ENCODE data around the gene SLC44A1. TPM values are rescaled to one million over a fixed set of nuclear protein-coding genes. Genes with fewer than 3 reads are reported as not detected.

Gene SLC44A1
- total and polyA plus RNA-seq, 10 of the 15 experiments (the other 5 are each of a cell fraction or from before 2014, with no cell fraction given), result 2.4 to 21.2 (median 12.4) TPM

GRCh38 chr9:105396901-105397300 is 152.4 kb downstream of the SLC44A1 start (continued):
- no peak for TF ChIP-seq ZBTB40 (IDR thresholded peaks at IDR 0.05; ENCODE audit: borderline replicate concordance)
- TF ChIP-seq, protein P1, sequence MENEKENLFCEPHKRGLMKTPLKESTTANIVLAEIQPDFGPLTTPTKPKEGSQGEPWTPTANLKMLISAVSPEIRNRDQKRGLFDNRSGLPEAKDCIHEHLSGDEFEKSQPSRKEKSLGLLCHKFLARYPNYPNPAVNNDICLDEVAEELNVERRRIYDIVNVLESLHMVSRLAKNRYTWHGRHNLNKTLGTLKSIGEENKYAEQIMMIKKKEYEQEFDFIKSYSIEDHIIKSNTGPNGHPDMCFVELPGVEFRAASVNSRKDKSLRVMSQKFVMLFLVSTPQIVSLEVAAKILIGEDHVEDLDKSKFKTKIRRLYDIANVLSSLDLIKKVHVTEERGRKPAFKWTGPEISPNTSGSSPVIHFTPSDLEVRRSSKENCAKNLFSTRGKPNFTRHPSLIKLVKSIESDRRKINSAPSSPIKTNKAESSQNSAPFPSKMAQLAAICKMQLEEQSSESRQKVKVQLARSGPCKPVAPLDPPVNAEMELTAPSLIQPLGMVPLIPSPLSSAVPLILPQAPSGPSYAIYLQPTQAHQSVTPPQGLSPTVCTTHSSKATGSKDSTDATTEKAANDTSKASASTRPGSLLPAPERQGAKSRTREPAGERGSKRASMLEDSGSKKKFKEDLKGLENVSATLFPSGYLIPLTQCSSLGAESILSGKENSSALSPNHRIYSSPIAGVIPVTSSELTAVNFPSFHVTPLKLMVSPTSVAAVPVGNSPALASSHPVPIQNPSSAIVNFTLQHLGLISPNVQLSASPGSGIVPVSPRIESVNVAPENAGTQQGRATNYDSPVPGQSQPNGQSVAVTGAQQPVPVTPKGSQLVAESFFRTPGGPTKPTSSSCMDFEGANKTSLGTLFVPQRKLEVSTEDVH (IDR thresholded peaks at IDR 0.05; ENCODE audit: low read depth, partially characterized antibody), result no peak

DNA sequence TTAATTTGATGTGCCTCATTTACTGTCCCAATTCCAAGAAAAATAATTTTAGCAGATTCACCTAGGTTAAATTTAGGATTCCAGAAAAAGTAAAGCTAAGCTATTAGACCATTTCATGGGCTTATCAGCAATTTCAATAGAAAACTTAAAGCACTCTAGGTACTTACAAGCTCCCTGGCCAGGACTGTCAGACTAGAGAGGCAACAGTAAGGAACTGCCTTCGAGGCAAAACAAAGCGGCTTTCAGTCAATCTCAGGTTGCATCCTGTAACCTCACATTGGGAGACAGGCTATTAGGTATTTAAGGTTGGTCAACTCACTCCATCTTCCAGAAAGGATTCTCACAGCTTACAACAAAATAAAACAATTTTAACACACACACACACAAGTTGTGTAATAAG is 154.7 kb downstream of the SLC44A1 start:
- H2AFZ ChIP-seq (ENCODE audit: control insufficient read depth, low read depth, low read length), result no peak overlapping the region
- FAIRE-seq (no peak), DNase-seq (ENCODE audit: low read depth, low spot score) (no peak), ATAC-seq (no peak)
- H3K79me2 ChIP-seq (ENCODE audit: control insufficient read depth, insufficient read depth, low read length), result no peaks in the 10 kb centered on the region
- H3K9me3 ChIP-seq (replicated peaks; ENCODE audit: control insufficient read depth, insufficient read depth, low read length), result no peaks in the 10 kb centered on the region
- BruUV-seq (replicated peaks), result no TSS peak
- no peaks in the 10 kb centered on the region for H4K20me1 ChIP-seq (ENCODE audit: control insufficient read depth, insufficient read depth)
- ChIA-PET CTCF (interaction anchor here (0.8 to 1.0 kb wide), 2 partner anchors 17 to 155 kb away, joined by 3 read pairs; partner anchors contain the start of gene SLC44A1), POLR2A (no interaction called here), SMC1A (ENCODE audit: uncharacterized antibody, unreplicated experiment) (interaction anchor here (0.5 to 1.9 kb wide), 6 partner anchors 14 to 240 kb away, joined by 3 to 4 read pairs (median 4); no protein-coding TSS in a partner anchor), RAD21 (ENCODE audit: unreplicated experiment) (no interaction called here)
- intact Hi-C loops (cut with micrococcal nuclease; ENCODE audit: unreplicated experiment) (no loop called here), in situ Hi-C loops (cut with MboI) (no loop called here)
- H3K9ac ChIP-seq (ENCODE audit: control insufficient read depth, insufficient read depth, low read length), result no peak overlapping the region
- no peaks in the 10 kb centered on the region for H3K4me1 ChIP-seq (ENCODE audit: control insufficient read depth, insufficient read depth, low read length)
- H3K4me3 ChIP-seq, result no peak overlapping the region
- no peaks in the 10 kb centered on the region for H3K36me3 ChIP-seq (ENCODE audit: control insufficient read depth in 2 of 2, insufficient read depth in 2 of 2, low read length in 1 of 2)
- WGBS (ENCODE audit: insufficient coverage, insufficient replicate concordance, low lambda C conversion rate, missing lambda C conversion rate), result 65% methylated on average over 2 of the region's 2 CpGs
- no peak overlapping the region for H3K4me2 ChIP-seq (ENCODE audit: control insufficient read depth, insufficient read depth)
- no peak for TF ChIP-seq SP1 (IDR thresholded peaks at IDR 0.05; ENCODE audit: low read depth, low read length)
- TF ChIP-seq, protein P2, sequence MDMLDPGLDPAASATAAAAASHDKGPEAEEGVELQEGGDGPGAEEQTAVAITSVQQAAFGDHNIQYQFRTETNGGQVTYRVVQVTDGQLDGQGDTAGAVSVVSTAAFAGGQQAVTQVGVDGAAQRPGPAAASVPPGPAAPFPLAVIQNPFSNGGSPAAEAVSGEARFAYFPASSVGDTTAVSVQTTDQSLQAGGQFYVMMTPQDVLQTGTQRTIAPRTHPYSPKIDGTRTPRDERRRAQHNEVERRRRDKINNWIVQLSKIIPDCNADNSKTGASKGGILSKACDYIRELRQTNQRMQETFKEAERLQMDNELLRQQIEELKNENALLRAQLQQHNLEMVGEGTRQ (IDR thresholded peaks at IDR 0.05; ENCODE audit: borderline replicate concordance, low read depth, low read length), result no peak
- TF ChIP-seq MTA3 (IDR thresholded peaks at IDR 0.05; ENCODE audit: borderline replicate concordance, low read length), result no peak
- TF ChIP-seq IKZF2 (IDR thresholded peaks at IDR 0.05), result no peak
- no peak for TF ChIP-seq CHD2 (IDR thresholded peaks at IDR 0.05; ENCODE audit: borderline replicate concordance, low read depth, low read length)
- TF ChIP-seq TCF7 (IDR thresholded peaks at IDR 0.05; ENCODE audit: borderline replicate concordance), result no peak
- TF ChIP-seq, protein P3, sequence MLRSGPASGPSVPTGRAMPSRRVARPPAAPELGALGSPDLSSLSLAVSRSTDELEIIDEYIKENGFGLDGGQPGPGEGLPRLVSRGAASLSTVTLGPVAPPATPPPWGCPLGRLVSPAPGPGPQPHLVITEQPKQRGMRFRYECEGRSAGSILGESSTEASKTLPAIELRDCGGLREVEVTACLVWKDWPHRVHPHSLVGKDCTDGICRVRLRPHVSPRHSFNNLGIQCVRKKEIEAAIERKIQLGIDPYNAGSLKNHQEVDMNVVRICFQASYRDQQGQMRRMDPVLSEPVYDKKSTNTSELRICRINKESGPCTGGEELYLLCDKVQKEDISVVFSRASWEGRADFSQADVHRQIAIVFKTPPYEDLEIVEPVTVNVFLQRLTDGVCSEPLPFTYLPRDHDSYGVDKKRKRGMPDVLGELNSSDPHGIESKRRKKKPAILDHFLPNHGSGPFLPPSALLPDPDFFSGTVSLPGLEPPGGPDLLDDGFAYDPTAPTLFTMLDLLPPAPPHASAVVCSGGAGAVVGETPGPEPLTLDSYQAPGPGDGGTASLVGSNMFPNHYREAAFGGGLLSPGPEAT (IDR thresholded peaks at IDR 0.05; ENCODE audit: low read depth), result no peak
- TF ChIP-seq ZNF207 (IDR thresholded peaks at IDR 0.05; ENCODE audit: borderline replicate concordance), result no peak
- TF ChIP-seq LARP7 (IDR thresholded peaks at IDR 0.05), result no peak
- H3K27me3 ChIP-seq (replicated peaks in 1 of 2; ENCODE audit: control insufficient read depth in 2 of 2, insufficient read depth in 2 of 2, low read length in 1 of 2), result no peaks in the 10 kb centered on the region
- no peak overlapping the region for H3K27ac ChIP-seq (ENCODE audit: control insufficient read depth, insufficient read depth)

Measured in GM12878 (cell line).